Measurements from ENCODE around the gene HNRNPLL.

- no peak for TF ChIP-seq POLR2AphosphoS5 (IDR thresholded peaks at IDR 0.05; ENCODE audit: borderline replicate concordance, low read depth, low read length)
- no peak for TF ChIP-seq EZH2 (IDR thresholded peaks at IDR 0.05)
Observed at GRCh38 chr2:38598200-38598990, 4.3 kb downstream of the HNRNPLL start.

Data from SK-N-MC (cell line).